ENCODE measurements around the gene RPL32.
"Not testable (repeated sequence)": the region's sequence is repeated elsewhere in the genome, so short reads cannot be mapped to it uniquely, and the experiment has no call there.

The RPL32 gene

DNA sequence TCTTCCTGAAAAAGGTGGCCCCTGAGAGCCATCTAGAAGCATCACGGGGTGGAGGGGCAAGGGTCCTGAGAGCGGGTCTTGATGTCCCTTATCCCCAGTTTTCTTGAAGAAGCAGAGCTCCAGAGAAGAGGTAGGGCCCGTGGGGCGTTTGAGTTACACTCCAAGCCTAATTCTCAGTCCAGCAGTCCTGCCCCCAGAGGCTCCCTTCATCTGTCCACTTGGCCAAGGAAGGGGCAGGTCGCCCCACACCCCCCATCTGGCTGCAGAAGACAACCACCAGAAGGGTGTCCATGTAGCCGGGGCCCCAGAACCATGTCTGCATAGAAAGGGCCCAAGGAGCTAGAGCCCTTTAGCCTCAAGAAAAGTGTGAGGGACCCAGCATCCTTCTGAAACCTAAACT is 25.5 kb upstream of the RPL32 start:
- no peak for DNase-seq

DNA sequence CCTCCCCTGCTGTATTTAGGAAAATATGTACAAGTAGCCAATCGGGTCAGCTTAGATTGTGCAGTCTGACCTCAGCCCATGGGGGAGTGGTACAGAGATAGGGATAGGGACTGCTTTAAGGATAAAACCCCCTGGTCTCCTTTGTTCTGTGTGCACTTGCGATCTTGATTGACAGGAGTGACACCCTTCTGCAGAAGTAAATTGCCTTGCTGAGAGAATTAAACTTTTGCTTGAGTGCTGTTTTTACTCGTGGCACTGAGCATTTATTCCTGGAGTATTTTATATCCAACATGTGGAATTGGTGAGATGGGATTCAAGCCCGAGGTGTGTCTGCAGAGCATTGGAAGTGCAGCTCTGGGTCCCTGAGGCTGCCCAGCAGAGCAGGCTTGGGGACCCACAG is 23.9 kb upstream of the RPL32 start:
- DNase-seq, result no peak

- no peak for DNase-seq
Observed at GRCh38 chr3:12862387-12862786, 21.0 kb upstream of the RPL32 start.

DNA sequence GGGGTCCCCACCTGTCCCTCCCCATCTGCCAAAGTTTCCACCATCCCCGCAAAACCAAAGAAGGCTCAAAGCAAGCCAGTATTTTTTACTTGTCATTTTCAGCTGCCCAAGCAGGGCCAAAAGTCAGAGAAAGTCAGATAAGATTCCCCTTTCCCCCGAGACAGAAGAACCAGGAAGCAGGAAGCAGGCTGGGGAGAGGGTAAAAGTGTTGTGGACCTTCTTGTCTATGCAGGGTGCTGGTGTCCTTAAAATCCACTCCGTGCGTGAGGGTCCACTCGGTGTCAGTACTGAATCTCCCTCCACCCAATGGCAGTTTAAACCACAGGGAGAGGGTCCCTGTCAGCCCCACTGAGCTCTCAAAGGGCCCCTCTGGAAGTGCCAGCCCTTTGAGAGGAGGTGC is 20.2 kb upstream of the RPL32 start:
- no peak for DNase-seq

- DNase-seq, result no peak
Observed at GRCh38 chr3:12859840-12860239, 18.5 kb upstream of the RPL32 start.

DNA sequence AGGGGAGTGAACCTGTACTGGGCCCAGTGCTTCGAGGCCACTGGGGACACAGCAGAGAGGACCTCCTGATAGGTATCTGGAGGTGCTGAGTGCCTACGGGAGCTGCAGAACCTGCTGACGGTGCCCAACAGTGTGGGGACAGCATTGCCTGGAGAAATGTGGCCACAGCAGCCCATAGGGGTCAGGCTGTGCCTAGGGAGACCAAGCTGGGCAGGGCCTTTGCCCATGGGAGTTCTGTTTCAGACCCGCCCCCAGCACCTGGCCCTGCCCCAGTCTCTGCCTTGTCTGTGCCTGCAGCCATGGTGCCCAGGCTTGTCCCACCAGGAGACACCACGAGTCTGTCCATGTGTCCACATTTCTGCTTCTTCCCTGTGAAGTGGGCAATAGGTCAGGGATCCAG is 15.3 kb upstream of the RPL32 start:
- DNase-seq, result no peak

DNA sequence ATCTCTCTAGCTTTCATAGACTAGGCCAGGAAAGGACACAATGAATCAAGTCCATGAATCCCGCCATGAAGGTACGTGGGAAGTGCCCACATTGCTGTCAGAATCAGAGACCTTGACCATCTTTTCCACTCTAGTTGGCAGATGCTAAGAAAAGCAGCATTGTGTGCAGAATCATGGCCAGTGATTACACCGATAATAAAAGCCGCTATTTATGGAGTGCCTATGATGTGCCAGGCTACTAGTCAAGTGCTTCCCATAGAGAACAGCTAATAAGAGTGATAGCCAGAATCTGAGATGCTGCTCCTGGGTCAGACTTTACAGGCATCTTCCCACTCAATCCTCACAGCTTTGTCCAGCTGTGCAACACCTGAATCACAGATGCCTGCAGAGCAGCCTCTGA is 13.2 kb upstream of the RPL32 start:
- DNase-seq, result no peak

DNA sequence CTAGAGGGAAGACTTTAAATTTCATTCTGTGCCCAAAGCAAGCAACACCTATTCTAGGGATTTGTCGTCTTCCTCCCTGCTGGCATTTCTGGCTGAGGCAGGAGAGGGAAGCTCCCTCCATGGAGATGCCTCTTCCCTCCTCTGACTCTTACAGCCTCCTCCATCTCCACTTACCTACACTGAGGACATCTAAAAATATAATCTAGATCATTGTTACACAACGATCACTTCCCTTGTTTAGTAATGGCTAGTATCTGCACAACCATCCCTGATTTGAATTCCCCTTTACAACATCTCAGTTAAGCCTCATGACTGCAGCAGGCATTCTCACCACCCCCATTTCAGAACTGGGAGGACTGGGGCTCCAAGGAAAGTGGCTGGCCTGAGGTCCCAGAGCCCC is 12.5 kb upstream of the RPL32 start:
- DNase-seq, result not testable (repeated sequence)

DNA sequence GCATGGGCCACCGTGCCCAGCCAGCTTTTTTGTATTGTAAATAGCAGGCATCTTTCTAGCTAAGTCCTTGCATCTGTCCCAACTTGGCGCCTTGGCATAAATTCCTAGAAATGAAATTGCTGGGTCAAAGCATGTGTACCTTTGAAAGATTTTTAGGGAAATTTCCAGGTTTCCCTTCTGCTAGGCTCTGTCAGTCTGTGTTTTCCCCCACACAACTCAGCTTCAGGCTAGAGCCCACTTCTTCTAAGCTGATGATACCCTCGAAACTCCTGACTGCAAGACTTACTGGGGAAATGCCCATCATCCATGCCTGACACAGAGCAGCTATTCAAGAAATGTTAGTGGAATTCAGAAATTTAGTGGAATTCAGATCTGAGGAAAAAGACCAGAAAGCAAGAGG is 10.8 kb upstream of the RPL32 start:
- DNase-seq, result no peak

GRCh38 chr3:12845811-12846210 is 4.4 kb upstream of the RPL32 start:
- DNase-seq, result peak; percentile 19

DNA sequence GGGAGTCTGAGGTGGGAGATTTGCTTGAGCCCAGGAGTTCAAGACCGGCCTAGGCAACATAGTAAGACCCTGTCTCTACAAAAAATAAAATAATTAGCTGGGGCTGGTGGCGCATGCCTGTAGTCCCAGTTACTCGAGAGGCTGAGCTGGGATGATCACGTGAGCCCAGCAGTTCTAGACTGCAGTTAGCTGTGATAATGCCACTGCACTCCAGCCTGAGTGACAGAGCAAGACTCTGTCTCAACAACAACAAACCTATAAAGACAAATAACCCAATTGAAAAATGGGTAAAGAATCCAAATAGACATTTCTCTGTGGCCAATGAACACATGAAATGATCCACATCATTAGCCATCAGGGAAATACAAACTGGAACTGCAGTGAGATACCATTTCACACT is 1.1 kb upstream of the RPL32 start:
- DNase-seq, result no peak

DNA sequence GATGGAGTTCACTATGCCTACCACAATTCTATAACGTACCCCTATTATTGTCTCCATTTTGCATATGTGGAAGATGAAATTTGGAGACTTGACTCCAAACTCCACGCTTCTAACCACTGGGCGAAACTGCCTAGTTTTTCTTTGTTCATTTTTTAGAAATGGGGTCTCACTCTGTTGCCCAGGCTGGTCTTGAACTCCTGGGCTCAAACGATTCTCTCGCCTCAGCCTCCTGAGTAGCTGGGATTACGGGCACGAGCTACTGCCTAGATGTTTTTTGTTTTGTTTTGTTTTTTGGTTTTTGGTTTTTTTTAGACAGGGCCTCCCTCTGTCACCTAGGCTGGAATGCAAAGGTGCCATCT is 584 bp upstream of the RPL32 start:
- DNase-seq, result no peak

DNA sequence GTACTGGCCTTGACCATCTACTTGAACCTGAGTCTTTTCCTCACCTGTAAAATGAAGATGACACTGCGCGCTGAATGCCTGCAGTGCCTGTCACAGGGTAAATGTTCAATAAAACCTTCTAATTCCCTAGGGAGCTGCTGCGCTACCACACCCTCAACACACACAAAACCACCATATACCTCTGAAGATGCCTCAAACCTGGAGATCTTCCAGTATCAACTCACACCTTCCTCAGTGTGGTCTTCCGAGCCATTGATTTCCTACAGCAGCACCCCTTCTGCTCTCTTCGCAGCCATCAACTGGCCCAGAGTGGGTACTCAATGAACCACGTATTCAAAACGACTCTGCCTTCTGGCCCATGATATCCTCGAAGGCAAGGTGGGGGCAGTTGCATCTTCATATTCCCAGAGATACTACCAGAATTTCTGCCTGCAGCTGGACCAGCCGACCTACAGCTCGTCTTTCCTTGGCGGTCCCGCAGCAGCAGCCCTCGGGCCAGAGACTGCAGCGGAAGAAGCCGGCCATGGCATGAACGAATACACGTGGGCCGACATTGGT is 695 bp downstream of the RPL32 start:
- DNase-seq, result peak; percentile 37

GRCh38 chr3:12840148-12840547 is 1.2 kb downstream of the RPL32 start:
- DNase-seq, result not testable (repeated sequence)

GRCh38 chr3:12839156-12839946 is 2.0 kb downstream of the RPL32 start:
- DNase-seq, result no peak

- DNase-seq, result no peak
Observed at GRCh38 chr3:12838179-12838965, 3.0 kb downstream of the RPL32 start.

DNA sequence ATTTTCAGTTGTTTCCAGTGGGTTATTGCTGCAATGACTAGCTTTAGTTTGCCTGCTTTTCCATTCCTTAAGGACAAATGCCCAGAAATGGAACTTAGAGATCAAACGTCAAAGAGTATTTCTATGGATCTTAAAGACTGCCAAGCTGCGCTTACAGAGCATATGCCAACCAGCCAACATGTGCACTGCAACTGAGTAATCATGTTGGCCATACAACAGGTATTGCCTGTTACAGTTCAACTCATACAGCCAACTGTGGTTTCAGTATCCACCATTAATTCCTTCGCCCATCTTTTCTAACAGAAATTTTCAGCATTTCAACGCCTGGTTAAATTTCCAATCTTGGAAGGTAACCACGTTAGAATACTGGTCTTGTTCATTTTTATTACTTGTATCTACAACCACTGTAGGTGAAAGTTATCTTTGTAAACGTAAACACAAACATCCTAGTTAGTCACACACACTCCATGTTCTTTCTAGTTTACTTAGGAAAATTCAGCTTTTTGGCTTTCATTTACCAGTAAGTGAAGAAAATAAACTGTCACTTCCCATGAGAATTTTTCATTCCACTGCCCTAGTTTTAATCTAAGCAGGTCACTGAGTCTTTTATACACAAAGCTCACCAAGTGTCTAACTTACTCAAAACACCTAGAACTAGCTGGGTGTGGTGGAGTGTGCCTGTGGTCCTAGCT is 3.9 kb downstream of the RPL32 start:
- no peak for DNase-seq

DNA sequence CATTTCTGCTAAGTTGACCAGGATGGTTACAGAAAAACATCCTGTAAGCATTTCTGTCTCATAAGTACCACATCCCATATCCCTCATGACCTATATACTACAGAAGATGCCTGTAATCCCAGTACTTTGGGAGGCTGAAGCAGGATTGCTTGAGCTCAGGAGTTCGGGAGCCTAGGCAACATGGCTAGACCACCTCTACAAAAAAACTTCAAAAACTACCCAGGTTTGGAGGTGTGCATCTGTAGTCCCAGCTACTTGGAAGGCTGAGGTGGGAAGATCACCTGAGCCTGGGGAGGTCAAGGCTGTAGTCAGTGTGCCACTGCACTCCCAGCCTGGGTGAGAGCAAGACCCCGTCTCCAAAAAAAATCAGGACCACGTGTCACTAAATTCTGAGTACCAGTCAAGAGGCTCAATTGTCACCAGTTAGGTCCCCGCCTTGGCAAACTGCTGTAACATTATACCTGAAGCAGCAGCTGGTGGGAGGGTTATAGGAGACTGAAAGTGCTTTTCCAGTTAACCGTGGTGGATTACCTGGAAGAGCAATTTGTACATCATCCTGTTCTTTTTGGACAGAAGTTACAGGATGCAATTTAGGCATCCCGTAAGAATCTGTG is 6.2 kb downstream of the RPL32 start:
- DNase-seq, result no peak

GRCh38 chr3:12833222-12834161 is 7.9 kb downstream of the RPL32 start:
- DNase-seq, result no peak

- DNase-seq, result no peak
Observed at GRCh38 chr3:12832350-12833221, 8.8 kb downstream of the RPL32 start.

- DNase-seq, result no peak
Observed at GRCh38 chr3:12831301-12831866, 10.0 kb downstream of the RPL32 start.

Measured in suppressor macrophage treated with lipopolysaccharide for 4 hours (primary cell).